HCT116 (cell line): ENCODE results near the gene EXOSC5. TPM values are rescaled to one million over a fixed set of nuclear protein-coding genes. Genes with fewer than 3 reads are reported as not detected.

Source experiments
- ATAC-seq: fragments of 200-7000 bp; cut with Tn5 transposase; 2 replicates; pipeline ENCODE4 v1.9.1; 2020; ENCODE audit warnings: mild to moderate bottlenecking, moderate library complexity
- BruUV-seq: library from RNA; stranded (reverse); fragments of 400-500 nt; replicated peaks from 2 replicates; lab custom pipeline; 2021; lab: Mats Ljungman, UMichigan
- CTCF ChIA-PET: fragments of 300-600 bp; sonication (Branson Sonifier 250); formaldehyde crosslinking; loops from one replicate; lab custom pipeline; 2021; ENCODE audit warnings: antibody characterized with exemption; lab: Charles Lee
- POLR2A ChIA-PET: fragments of 300-600, 350-600 bp; sonication (Branson Sonifier 250); formaldehyde crosslinking; loops from one replicate; lab custom pipeline; 2021; ENCODE audit warnings: antibody characterized with exemption; lab: Charles Lee
- RAD21 ChIA-PET, 2 experiments: fragments of 300-600 bp; sonication (Branson Sonifier 250); formaldehyde crosslinking; loops; one replicate each; lab custom pipeline; 2023; ENCODE audit warnings: low total read pairs in 2 of 2; ENCODE audit not compliant: uncharacterized antibody in 2 of 2, unreplicated experiment in 2 of 2, low non-redundant PET in 1 of 2; lab: Charles Lee
- DNase-seq: peaks from one replicate; pipeline ENCODE4 v3.0.0-alpha.2; 2010; ENCODE audit warnings: low read depth, low spot score
- H2AFZ ChIP-seq: fragments of 200-600 bp; shearing (Covaris generic), sonication (generic); 2 replicates; pipeline ENCODE4 v1.6.1; 2017; ENCODE audit warnings: low read depth, mixed run types, mixed read lengths, antibody characterized with exemption, low read length; ENCODE audit not compliant: poor library complexity, severe bottlenecking
- H3K27ac ChIP-seq: 2 replicates; pipeline ENCODE4 v1.5.1; 2012; ENCODE audit warnings: low read depth, low read length
- H3K27me3 ChIP-seq: fragments of 200-600 bp; sonication (generic); 2 replicates; pipeline ENCODE4 v1.6.1; 2016; ENCODE audit warnings: mixed run types, low read length, mixed read lengths; ENCODE audit not compliant: insufficient read depth
- H3K36me3 ChIP-seq, 2 experiments: fragments of 200-500 bp in 1 of 2; fragments of 200-600 bp in 1 of 2; sonication (Bioruptor generic) in 1 of 2; sonication (generic) in 1 of 2; 2 replicates each; pipeline versions ENCODE4 v1.5.1 to v1.6.1; 2014 to 2016; ENCODE audit warnings: low read length in 2 of 2, inconsistent platforms in 1 of 2, mixed read lengths in 1 of 2, mixed run types in 1 of 2; ENCODE audit not compliant: insufficient read depth in 2 of 2, control insufficient read depth in 1 of 2
- H3K4me1 ChIP-seq, 2 experiments: fragments of 200-600 bp in 1 of 2; sonication (generic) in 1 of 2; 2 replicates each; pipeline versions ENCODE4 v1.5.1 to v1.6.1; 2012 to 2017; ENCODE audit warnings: low read length in 2 of 2, inconsistent platforms in 1 of 2, mild to moderate bottlenecking in 1 of 2, mixed read lengths in 1 of 2, mixed run types in 1 of 2, moderate library complexity in 1 of 2; ENCODE audit not compliant: insufficient read depth in 2 of 2, control insufficient read depth in 1 of 2
- H3K4me2 ChIP-seq: fragments of 200-600 bp; sonication (generic); 2 replicates; pipeline ENCODE4 v1.6.1; 2017; ENCODE audit warnings: mixed run types, low read length, mixed read lengths
- H3K4me3 ChIP-seq, 2 experiments: fragments of 200-600 bp in 1 of 2; sonication (generic) in 1 of 2; replicated peaks in 1 of 2; 2 replicates each; pipeline ENCODE4 v1.5.1; 2011 to 2016; ENCODE audit warnings: low read length in 2 of 2, control low read depth in 1 of 2, low read depth in 1 of 2, mild to moderate bottlenecking in 1 of 2, mixed read lengths in 1 of 2, mixed run types in 1 of 2
- H3K79me2 ChIP-seq: fragments of 200-600 bp; sonication (generic); 2 replicates; pipeline ENCODE4 v1.6.1; 2017; ENCODE audit warnings: mild to moderate bottlenecking, mixed run types, low read length, moderate library complexity, mixed read lengths; ENCODE audit not compliant: insufficient read depth
- H3K9ac ChIP-seq: fragments of 200-600 bp; sonication (generic); 2 replicates; pipeline ENCODE4 v1.6.1; 2016; ENCODE audit warnings: low read length, mixed read lengths
- H3K9me2 ChIP-seq: fragments of 200-600 bp; sonication (generic), shearing (Covaris generic); 2 replicates; pipeline ENCODE4 v1.6.1; 2017; ENCODE audit warnings: mixed run types, mild to moderate bottlenecking, moderate library complexity; ENCODE audit not compliant: insufficient read depth
- H3K9me3 ChIP-seq, 2 experiments: fragments of 200-500 bp in 1 of 2; fragments of 200-600 bp in 1 of 2; sonication (Bioruptor generic) in 1 of 2; sonication (generic) in 1 of 2; 2 replicates each; pipeline ENCODE4 v1.6.1; 2014 to 2017; ENCODE audit warnings: low read length in 2 of 2, mixed read lengths in 2 of 2, inconsistent platforms in 1 of 2, low read depth in 1 of 2, mild to moderate bottlenecking in 1 of 2, mixed run types in 1 of 2, moderate library complexity in 1 of 2; ENCODE audit not compliant: control insufficient read depth in 1 of 2, insufficient read depth in 1 of 2
- H4K20me1 ChIP-seq: fragments of 200-600 bp; sonication (generic), shearing (Covaris generic); 2 replicates; pipeline ENCODE4 v1.6.1; 2017; ENCODE audit warnings: mixed run types, mild to moderate bottlenecking, moderate library complexity; ENCODE audit not compliant: insufficient read depth
- CBX3 ChIP-seq: IDR thresholded peaks from 2 replicates; pipeline ENCODE4 v1.6.1; 2012; ENCODE audit warnings: low read depth
- ELF1 ChIP-seq: IDR thresholded peaks from 2 replicates; pipeline ENCODE4 v1.6.1; 2012; ENCODE audit warnings: low read depth, borderline replicate concordance
- EZH2 ChIP-seq: fragments of 200-600 bp; sonication (generic); IDR thresholded peaks from 2 replicates; pipeline ENCODE4 v1.6.1; 2017; ENCODE audit warnings: antibody characterized with exemption, mixed run types
- FOSL1 ChIP-seq: IDR thresholded peaks from 2 replicates; pipeline ENCODE4 v1.6.1; 2012; ENCODE audit warnings: low read depth
- JUND ChIP-seq: IDR thresholded peaks from 2 replicates; pipeline ENCODE4 v1.6.1; 2012
- POLR2AphosphoS5 ChIP-seq: IDR thresholded peaks from 2 replicates; pipeline ENCODE4 v1.6.1; 2011; ENCODE audit warnings: mild to moderate bottlenecking, low read depth, low read length, moderate library complexity
- RAD21 ChIP-seq: IDR thresholded peaks from 2 replicates; pipeline ENCODE4 v1.6.1; 2012; ENCODE audit warnings: low read depth, mild to moderate bottlenecking
- intact Hi-C: fragments of 100-400 bp; cut with micrococcal nuclease; formaldehyde crosslinking; loops from 2 replicates; pipeline ENCODE4 v1.10.0; 2022
- total RNA-seq: library from RNA; stranded (reverse); gene quantifications from one replicate; pipeline ENCODE4 v1.2.1, GENCODE V29; 2021; ENCODE audit not compliant: unreplicated experiment
- TF ChIP-seq, protein P1 (sequence below), 3 experiments: fragments of 200-600 bp in 1 of 3; sonication (generic) in 1 of 3; IDR thresholded peaks in 2 of 3; conservative IDR thresholded peaks in 1 of 3; 2 replicates each; pipeline ENCODE4 v1.5.1; 2012 to 2017; ENCODE audit warnings: low read depth in 2 of 3, low read length in 2 of 3, antibody characterized with exemption in 1 of 3, borderline replicate concordance in 1 of 3, control low read depth in 1 of 3, mild to moderate bottlenecking in 1 of 3, mixed read lengths in 1 of 3, mixed run types in 1 of 3, moderate library complexity in 1 of 3; ENCODE audit not compliant: insufficient read depth in 1 of 3
- TF ChIP-seq, protein P2 (sequence below): IDR thresholded peaks from 2 replicates; pipeline ENCODE4 v1.6.1; 2012
- TF ChIP-seq, protein P3 (sequence below): IDR thresholded peaks from 2 replicates; pipeline ENCODE4 v1.6.1; 2011; ENCODE audit warnings: mild to moderate bottlenecking, low read length, moderate library complexity; ENCODE audit not compliant: insufficient replicate concordance; ENCODE audit errors: extremely low read depth

Gene EXOSC5
- total RNA-seq, 1 experiment from 2014 or later, result 57.5 TPM

DNA sequence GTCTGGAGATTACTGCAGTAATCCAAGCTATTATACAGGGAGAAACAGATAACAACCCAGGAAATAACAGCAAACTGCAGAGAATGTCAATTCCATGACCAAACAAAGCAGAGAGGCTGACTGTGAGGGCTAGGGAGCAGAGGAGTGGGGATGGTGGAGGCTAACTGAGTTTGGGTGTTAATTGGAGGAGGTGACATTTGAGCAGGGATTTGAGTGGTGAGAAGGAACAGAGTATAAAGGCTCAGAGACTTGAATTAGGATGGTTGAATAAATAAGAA, 39.5 kb upstream of the EXOSC5 start:
- RAD21 ChIA-PET, result no interaction called here
- TF ChIP-seq, protein P1, sequence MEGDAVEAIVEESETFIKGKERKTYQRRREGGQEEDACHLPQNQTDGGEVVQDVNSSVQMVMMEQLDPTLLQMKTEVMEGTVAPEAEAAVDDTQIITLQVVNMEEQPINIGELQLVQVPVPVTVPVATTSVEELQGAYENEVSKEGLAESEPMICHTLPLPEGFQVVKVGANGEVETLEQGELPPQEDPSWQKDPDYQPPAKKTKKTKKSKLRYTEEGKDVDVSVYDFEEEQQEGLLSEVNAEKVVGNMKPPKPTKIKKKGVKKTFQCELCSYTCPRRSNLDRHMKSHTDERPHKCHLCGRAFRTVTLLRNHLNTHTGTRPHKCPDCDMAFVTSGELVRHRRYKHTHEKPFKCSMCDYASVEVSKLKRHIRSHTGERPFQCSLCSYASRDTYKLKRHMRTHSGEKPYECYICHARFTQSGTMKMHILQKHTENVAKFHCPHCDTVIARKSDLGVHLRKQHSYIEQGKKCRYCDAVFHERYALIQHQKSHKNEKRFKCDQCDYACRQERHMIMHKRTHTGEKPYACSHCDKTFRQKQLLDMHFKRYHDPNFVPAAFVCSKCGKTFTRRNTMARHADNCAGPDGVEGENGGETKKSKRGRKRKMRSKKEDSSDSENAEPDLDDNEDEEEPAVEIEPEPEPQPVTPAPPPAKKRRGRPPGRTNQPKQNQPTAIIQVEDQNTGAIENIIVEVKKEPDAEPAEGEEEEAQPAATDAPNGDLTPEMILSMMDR (IDR thresholded peaks at IDR 0.05 in 2 of 3, conservative IDR thresholded peaks at IDR 0.05 in 1 of 3; ENCODE audit: borderline replicate concordance in 1 of 3, insufficient read depth in 1 of 3, low read depth in 2 of 3, low read length in 2 of 3), result no peak
- TF ChIP-seq, protein P2, sequence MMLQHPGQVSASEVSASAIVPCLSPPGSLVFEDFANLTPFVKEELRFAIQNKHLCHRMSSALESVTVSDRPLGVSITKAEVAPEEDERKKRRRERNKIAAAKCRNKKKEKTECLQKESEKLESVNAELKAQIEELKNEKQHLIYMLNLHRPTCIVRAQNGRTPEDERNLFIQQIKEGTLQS, result no peak
- TF ChIP-seq RAD21 (no peak), ELF1 (no peak), JUND (no peak), FOSL1 (no peak), CBX3 (no peak), EZH2 (no peak), POLR2AphosphoS5 (no peak)
- TF ChIP-seq, protein P3, sequence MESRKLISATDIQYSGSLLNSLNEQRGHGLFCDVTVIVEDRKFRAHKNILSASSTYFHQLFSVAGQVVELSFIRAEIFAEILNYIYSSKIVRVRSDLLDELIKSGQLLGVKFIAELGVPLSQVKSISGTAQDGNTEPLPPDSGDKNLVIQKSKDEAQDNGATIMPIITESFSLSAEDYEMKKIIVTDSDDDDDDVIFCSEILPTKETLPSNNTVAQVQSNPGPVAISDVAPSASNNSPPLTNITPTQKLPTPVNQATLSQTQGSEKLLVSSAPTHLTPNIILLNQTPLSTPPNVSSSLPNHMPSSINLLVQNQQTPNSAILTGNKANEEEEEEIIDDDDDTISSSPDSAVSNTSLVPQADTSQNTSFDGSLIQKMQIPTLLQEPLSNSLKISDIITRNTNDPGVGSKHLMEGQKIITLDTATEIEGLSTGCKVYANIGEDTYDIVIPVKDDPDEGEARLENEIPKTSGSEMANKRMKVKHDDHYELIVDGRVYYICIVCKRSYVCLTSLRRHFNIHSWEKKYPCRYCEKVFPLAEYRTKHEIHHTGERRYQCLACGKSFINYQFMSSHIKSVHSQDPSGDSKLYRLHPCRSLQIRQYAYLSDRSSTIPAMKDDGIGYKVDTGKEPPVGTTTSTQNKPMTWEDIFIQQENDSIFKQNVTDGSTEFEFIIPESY, result no peak

More for the DNA sequence above, 39.5 kb upstream of the EXOSC5 start:
- ATAC-seq (no peak), DNase-seq (no peak)
- no peak overlapping the region for H3K9ac ChIP-seq
- no peaks in the 10 kb centered on the region for H3K9me3 ChIP-seq
- H3K36me3 ChIP-seq, result peaks cover 0 to 17% of the 10 kb centered on the region in 2 experiments; a peak in 3 of 4 replicates
- BruUV-seq, result no TSS peak
- H4K20me1 ChIP-seq, result no peaks in the 10 kb centered on the region
- H3K27ac ChIP-seq, result no peak overlapping the region
- no peak overlapping the region for H3K4me2 ChIP-seq
- intact Hi-C loops, result no loop called here
- no peaks in the 10 kb centered on the region for H3K9me2 ChIP-seq
- H3K79me2 ChIP-seq, result peaks cover 17% of the 10 kb centered on the region
- H2AFZ ChIP-seq, result no peak overlapping the region
- H3K4me1 ChIP-seq, result peaks cover 10 to 12% of the 10 kb centered on the region in 2 experiments
- POLR2A ChIA-PET, result no interaction called here
- H3K4me3 ChIP-seq, result no peak overlapping the region
- no peaks in the 10 kb centered on the region for H3K27me3 ChIP-seq
- CTCF ChIA-PET, result interaction anchor here (1.2 kb wide), 1 partner anchor 134 kb away, joined by 3 read pairs; no protein-coding TSS in a partner anchor
